GM15510 (cell line): ENCODE data around the gene WNT9A.

Source experiments
- POLR2A ChIP-seq: IDR thresholded peaks from 3 replicates; pipeline ENCODE4 v1.6.1; 2011; ENCODE audit warnings: borderline replicate concordance; ENCODE audit not compliant: insufficient read length; ENCODE audit errors: extremely low read depth

WNT9A gene

GRCh38 chr1:227870366-227870765, 77.4 kb downstream of the WNT9A start:
- TF ChIP-seq POLR2A: no peak

- no peak for TF ChIP-seq POLR2A
Observed at GRCh38 chr1:227869851-227870305, 77.9 kb downstream of the WNT9A start.

GRCh38 chr1:227869279-227869842, 78.4 kb downstream of the WNT9A start:
- no peak for TF ChIP-seq POLR2A
